ENCODE data around the gene BMX.

BMX gene

DNA sequence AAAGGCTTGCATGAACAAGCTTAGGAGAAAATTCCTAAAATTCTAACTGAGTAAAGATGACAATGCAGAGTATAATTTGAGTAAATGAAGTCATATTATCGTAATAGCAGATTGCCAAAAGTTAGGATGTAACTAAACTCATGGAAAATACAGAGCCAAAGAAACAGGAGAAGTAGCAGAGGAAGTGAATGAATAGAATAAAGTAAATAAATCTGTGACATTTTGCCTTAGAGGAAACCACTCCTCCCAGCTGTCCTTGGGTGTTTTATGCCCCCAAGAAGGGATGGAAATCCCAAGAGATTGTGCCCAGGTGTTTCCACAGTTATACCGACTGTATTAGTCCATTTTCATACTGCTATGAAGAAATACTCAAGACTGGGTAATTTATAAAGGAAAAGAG is 1.9 kb upstream of the BMX start:
- H3K4me3 ChIP-seq (ENCODE audit: low read depth, low read length) = no peak overlapping the region
- no peak for TF ChIP-seq CTCF (IDR thresholded peaks at IDR 0.05; ENCODE audit: low read depth, low read length)
- no peaks in the 10 kb centered on the region for H3K4me1 ChIP-seq
- H3K9me3 ChIP-seq = no peaks in the 10 kb centered on the region
- DNase-seq = no peak
- H3K36me3 ChIP-seq = no peaks in the 10 kb centered on the region
- H3K27me3 ChIP-seq = no peaks in the 10 kb centered on the region

GRCh38 chrX:15499976-15500375 is 631 bp upstream of the BMX start:
- Histone ChIP-seq H3K27me3 (no peaks in the 10 kb centered on the region), H3K36me3 (no peaks in the 10 kb centered on the region), H3K4me1 (no peaks in the 10 kb centered on the region), H3K9me3 (no peaks in the 10 kb centered on the region), H3K4me3 (ENCODE audit: low read depth, low read length) (no peak overlapping the region)
- DNase-seq = no peak
- no peak for TF ChIP-seq CTCF (IDR thresholded peaks at IDR 0.05; ENCODE audit: low read depth, low read length)

GRCh38 chrX:15501506-15501905 is 899 bp downstream of the BMX start:
- DNase-seq = no peak
- no peaks in the 10 kb centered on the region for H3K27me3 ChIP-seq
- no peak for TF ChIP-seq CTCF (IDR thresholded peaks at IDR 0.05; ENCODE audit: low read depth, low read length)
- H3K4me3 ChIP-seq (ENCODE audit: low read depth, low read length) = no peak overlapping the region
- no peaks in the 10 kb centered on the region for H3K4me1 ChIP-seq
- no peaks in the 10 kb centered on the region for H3K9me3 ChIP-seq
- H3K36me3 ChIP-seq = no peaks in the 10 kb centered on the region

DNA sequence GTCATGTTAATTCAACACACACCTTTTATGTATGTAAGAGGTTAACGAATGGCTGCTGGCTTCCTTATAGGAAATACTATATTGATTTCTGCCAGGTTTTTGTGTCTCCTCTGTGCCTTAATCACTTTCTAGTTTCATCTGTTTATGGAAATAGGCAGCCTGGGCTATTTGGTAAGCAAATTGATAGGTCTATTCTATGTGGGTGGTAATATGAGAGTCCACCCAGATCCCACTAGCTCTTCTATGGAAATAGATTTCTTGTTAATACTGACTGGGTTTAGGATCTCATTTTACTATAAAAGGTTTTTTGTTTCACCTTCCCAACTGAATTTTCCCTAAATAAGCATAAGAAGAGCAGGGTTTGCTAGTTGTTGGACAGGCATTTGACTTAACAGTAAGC is 4.1 kb downstream of the BMX start:
- no peak overlapping the region for H3K4me3 ChIP-seq (ENCODE audit: low read depth, low read length)
- H3K36me3 ChIP-seq = no peaks in the 10 kb centered on the region
- H3K4me1 ChIP-seq = no peaks in the 10 kb centered on the region
- no peak for DNase-seq
- no peaks in the 10 kb centered on the region for H3K27me3 ChIP-seq
- H3K9me3 ChIP-seq = no peaks in the 10 kb centered on the region
- TF ChIP-seq CTCF (IDR thresholded peaks at IDR 0.05; ENCODE audit: low read depth, low read length) = no peak

DNA sequence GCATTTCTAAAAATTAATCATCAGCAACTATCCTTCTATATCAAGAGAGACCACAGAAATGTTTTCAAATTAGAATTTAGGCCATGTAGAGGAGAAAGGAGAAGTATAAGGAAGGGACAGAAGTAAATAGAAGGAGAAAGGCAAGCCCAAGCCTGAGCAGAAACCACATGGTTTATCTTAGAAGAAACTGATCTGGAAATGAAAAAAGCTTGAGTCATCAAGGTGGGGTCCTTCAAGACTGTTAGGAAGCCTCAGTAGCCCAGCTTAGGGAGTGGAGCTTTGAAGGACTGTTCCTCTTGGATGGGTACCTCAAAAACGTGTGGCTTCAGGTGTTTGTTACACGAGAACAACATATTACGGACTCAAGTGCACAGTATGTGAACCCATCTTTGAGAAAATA is 4.5 kb downstream of the BMX start:
- Histone ChIP-seq H3K4me1 (no peaks in the 10 kb centered on the region), H3K27me3 (no peaks in the 10 kb centered on the region), H3K36me3 (no peaks in the 10 kb centered on the region), H3K9me3 (no peaks in the 10 kb centered on the region), H3K4me3 (ENCODE audit: low read depth, low read length) (no peak overlapping the region)
- no peak for TF ChIP-seq CTCF (IDR thresholded peaks at IDR 0.05; ENCODE audit: low read depth, low read length)
- no peak for DNase-seq

DNA sequence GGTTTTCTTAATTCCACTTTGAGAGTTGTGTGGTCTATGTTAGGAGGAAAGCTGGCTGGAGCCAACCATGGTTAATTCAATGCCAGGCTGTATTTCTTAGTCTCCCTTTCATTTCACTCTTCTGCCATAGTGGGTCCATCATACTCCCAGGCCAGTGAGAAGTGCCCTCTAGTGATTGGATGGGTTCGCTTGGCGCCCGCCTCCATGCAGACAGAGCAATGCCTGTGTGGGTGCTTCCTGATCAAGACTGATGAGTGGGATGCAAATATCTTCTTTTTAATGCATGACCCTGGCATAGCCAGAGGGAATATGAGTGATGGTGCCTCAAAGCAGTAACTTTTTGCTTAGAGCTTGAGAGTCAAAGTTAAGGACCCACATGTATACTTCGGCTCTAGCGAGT is 6.4 kb downstream of the BMX start:
- Histone ChIP-seq H3K4me3 (ENCODE audit: low read depth, low read length) (no peak overlapping the region), H3K36me3 (no peaks in the 10 kb centered on the region), H3K27me3 (no peaks in the 10 kb centered on the region), H3K4me1 (no peaks in the 10 kb centered on the region), H3K9me3 (no peaks in the 10 kb centered on the region)
- TF ChIP-seq CTCF (IDR thresholded peaks at IDR 0.05; ENCODE audit: low read depth, low read length) = no peak
- DNase-seq = no peak
